Measurements from ENCODE around the gene WDR26. TPM values are rescaled to one million over a fixed set of nuclear protein-coding genes. Genes with fewer than 3 reads are reported as not detected.

WDR26 gene
- total RNA-seq, 1 donor from 2014 or later, result 105 TPM

DNA sequence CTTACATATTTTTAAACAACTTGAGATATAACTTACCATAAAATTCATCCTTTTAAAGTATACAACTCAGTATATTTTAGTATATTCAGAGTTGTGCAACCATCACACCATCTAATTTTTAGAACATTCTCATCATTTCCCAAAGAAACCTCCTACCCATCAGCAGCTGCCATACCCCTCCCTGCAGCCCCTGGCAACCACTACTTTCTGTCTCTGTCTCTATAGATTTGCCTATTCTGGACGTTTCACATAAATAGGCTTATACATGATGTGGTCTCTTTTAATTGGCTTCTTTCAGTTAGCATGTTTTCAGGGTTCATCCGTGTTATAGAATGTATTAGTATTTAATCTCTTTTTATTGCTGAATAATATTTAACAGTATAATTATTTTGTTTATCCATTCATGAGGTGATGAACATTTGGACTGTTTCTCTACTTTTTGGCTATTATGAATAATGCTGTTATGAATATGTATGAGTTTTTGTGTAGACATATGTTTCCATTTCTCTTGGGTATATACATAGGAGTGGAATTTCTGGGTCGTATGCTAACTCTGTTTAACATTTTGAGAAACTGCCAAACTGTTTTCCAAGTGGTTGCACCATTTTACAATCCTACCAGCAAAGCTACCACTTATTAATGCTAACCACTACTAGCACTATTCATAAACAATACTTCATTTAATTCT, 29.5 kb downstream of the WDR26 start:
- no peaks in the 10 kb centered on the region for H3K9me3 Mint-ChIP-seq (ENCODE audit: unreplicated experiment)
- FAIRE-seq (no peak), DNase-seq (ENCODE audit: low read depth) (no peak)
- H3K36me3 ChIP-seq (ENCODE audit: insufficient read depth, low read length), result peaks cover 62% of the 10 kb centered on the region
- peaks cover 27% of the 10 kb centered on the region for H3K79me2 ChIP-seq (ENCODE audit: insufficient read depth, low read length)
- no peak overlapping the region for H3K9ac ChIP-seq (ENCODE audit: low read length)
- H3K27ac Mint-ChIP-seq (ENCODE audit: unreplicated experiment), result no peak overlapping the region
- H3K4me1 ChIP-seq (ENCODE audit: insufficient read depth, low read length), result peaks cover 15% of the 10 kb centered on the region
- no peak overlapping the region for H3K4me3 ChIP-seq (ENCODE audit: insufficient read depth, low read depth, low read length)
- H3K4me1 Mint-ChIP-seq (ENCODE audit: low read depth, unreplicated experiment), result peaks cover 15% of the 10 kb centered on the region
- H3K36me3 Mint-ChIP-seq (ENCODE audit: low read depth, unreplicated experiment), result peaks cover 10% of the 10 kb centered on the region
- no peak overlapping the region for H3K4me2 ChIP-seq (ENCODE audit: low read length)
- no peaks in the 10 kb centered on the region for H3K27me3 Mint-ChIP-seq (ENCODE audit: low read depth, unreplicated experiment)
- no peaks in the 10 kb centered on the region for H3K27me3 ChIP-seq (ENCODE audit: insufficient read depth, low read length)
- no peak overlapping the region for H2AFZ ChIP-seq (ENCODE audit: low read depth, low read length)
- H3K9me3 ChIP-seq (ENCODE audit: insufficient read depth, low read depth, low read length), result no peaks in the 10 kb centered on the region
- H3K4me3 Mint-ChIP-seq (ENCODE audit: unreplicated experiment), result no peak overlapping the region
- H4K20me1 ChIP-seq (ENCODE audit: insufficient read depth, low read length), result peaks cover 52% of the 10 kb centered on the region
- no peak overlapping the region for H3K27ac ChIP-seq (ENCODE audit: low read depth, low read length)
- TF ChIP-seq, protein P1, sequence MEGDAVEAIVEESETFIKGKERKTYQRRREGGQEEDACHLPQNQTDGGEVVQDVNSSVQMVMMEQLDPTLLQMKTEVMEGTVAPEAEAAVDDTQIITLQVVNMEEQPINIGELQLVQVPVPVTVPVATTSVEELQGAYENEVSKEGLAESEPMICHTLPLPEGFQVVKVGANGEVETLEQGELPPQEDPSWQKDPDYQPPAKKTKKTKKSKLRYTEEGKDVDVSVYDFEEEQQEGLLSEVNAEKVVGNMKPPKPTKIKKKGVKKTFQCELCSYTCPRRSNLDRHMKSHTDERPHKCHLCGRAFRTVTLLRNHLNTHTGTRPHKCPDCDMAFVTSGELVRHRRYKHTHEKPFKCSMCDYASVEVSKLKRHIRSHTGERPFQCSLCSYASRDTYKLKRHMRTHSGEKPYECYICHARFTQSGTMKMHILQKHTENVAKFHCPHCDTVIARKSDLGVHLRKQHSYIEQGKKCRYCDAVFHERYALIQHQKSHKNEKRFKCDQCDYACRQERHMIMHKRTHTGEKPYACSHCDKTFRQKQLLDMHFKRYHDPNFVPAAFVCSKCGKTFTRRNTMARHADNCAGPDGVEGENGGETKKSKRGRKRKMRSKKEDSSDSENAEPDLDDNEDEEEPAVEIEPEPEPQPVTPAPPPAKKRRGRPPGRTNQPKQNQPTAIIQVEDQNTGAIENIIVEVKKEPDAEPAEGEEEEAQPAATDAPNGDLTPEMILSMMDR (IDR thresholded peaks at IDR 0.05; ENCODE audit: insufficient read depth, low read depth, low read length), result no peak
- TF ChIP-seq EZH2 (IDR thresholded peaks at IDR 0.05; ENCODE audit: insufficient read depth, low read length), result no peak

DNA sequence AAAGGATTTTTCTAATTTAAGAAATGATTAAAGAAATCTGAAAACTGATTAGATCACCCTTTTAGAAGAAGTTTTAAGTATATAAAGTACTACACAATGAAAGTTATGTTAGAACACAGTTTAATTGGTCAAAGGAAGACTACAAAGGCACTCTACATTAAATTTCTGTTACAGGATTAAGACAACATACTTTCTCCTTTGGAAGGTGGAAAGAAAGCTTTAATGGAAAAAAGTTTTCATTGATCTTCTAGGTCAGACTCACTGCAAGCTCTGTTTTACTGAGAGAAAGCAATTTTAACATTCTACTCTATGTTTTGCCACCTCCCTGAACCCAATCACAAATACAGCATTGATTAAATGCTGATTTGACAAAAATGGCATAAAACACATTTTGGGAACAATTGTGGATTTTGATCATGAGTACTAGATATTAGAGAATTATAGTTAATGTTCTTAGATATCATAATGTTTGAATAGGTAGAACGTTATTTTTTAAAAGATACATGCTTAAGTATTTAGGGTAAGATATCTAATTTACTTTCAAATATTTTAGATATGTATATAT, 32.0 kb downstream of the WDR26 start:
- H3K27ac Mint-ChIP-seq (ENCODE audit: unreplicated experiment), result no peak overlapping the region
- Histone ChIP-seq H3K4me2 (ENCODE audit: low read length) (no peak overlapping the region), H3K4me3 (ENCODE audit: insufficient read depth, low read depth, low read length) (no peak overlapping the region), H4K20me1 (ENCODE audit: insufficient read depth, low read length) (peaks cover 42% of the 10 kb centered on the region), H3K79me2 (ENCODE audit: insufficient read depth, low read length) (peaks cover 18% of the 10 kb centered on the region), H3K4me1 (ENCODE audit: insufficient read depth, low read length) (peaks cover 9% of the 10 kb centered on the region), H3K9ac (ENCODE audit: low read length) (no peak overlapping the region), H3K27me3 (ENCODE audit: insufficient read depth, low read length) (no peaks in the 10 kb centered on the region), H3K36me3 (ENCODE audit: insufficient read depth, low read length) (peaks cover 59% of the 10 kb centered on the region), H3K9me3 (ENCODE audit: insufficient read depth, low read depth, low read length) (no peaks in the 10 kb centered on the region), H2AFZ (ENCODE audit: low read depth, low read length) (no peak overlapping the region), H3K27ac (ENCODE audit: low read depth, low read length) (no peak overlapping the region)
- H3K36me3 Mint-ChIP-seq (ENCODE audit: low read depth, unreplicated experiment), result peaks cover 10% of the 10 kb centered on the region
- H3K9me3 Mint-ChIP-seq (ENCODE audit: unreplicated experiment), result no peaks in the 10 kb centered on the region
- peaks cover 11% of the 10 kb centered on the region for H3K4me1 Mint-ChIP-seq (ENCODE audit: low read depth, unreplicated experiment)
- no peak overlapping the region for H3K4me3 Mint-ChIP-seq (ENCODE audit: unreplicated experiment)
- no peaks in the 10 kb centered on the region for H3K27me3 Mint-ChIP-seq (ENCODE audit: low read depth, unreplicated experiment)
- no peak for DNase-seq (ENCODE audit: low read depth)
- TF ChIP-seq, protein P1 (IDR thresholded peaks at IDR 0.05; ENCODE audit: insufficient read depth, low read depth, low read length), result no peak
- TF ChIP-seq EZH2 (IDR thresholded peaks at IDR 0.05; ENCODE audit: insufficient read depth, low read length), result no peak
- no peak for FAIRE-seq

DNA sequence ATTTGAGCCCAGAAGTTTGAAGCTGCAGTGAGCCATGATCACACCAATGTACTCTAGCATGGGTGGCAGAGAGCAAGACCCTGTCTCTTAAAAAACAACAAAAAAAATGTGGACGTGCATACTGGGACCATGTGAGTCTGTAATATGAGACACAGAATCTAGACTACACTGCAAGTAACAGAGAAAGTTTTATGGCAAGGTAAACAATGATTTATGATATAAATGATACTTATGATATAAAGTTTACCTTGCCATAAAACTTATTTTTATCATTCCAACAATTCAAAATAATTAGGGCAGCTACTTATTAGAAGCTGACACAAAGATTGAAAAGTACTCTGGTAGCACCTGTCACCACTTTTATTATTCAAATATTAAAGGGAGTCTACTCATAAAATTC, 34.7 kb downstream of the WDR26 start:
- H3K9ac ChIP-seq (ENCODE audit: low read length), result no peak overlapping the region
- H3K4me1 ChIP-seq (ENCODE audit: insufficient read depth, low read length), result no peaks in the 10 kb centered on the region
- Mint-ChIP-seq H3K27ac (ENCODE audit: unreplicated experiment) (no peak overlapping the region), H3K4me1 (ENCODE audit: low read depth, unreplicated experiment) (no peaks in the 10 kb centered on the region), H3K9me3 (ENCODE audit: unreplicated experiment) (no peaks in the 10 kb centered on the region), H3K27me3 (ENCODE audit: low read depth, unreplicated experiment) (no peaks in the 10 kb centered on the region), H3K36me3 (ENCODE audit: low read depth, unreplicated experiment) (peaks cover 8% of the 10 kb centered on the region), H3K4me3 (ENCODE audit: unreplicated experiment) (no peak overlapping the region)
- H3K79me2 ChIP-seq (ENCODE audit: insufficient read depth, low read length), result peaks cover 12% of the 10 kb centered on the region
- DNase-seq (ENCODE audit: low read depth) (no peak), FAIRE-seq (no peak)
- no peak overlapping the region for H3K4me3 ChIP-seq (ENCODE audit: insufficient read depth, low read depth, low read length)
- peaks cover 30% of the 10 kb centered on the region for H4K20me1 ChIP-seq (ENCODE audit: insufficient read depth, low read length)
- H3K9me3 ChIP-seq (ENCODE audit: insufficient read depth, low read depth, low read length), result no peaks in the 10 kb centered on the region
- no peak overlapping the region for H3K27ac ChIP-seq (ENCODE audit: low read depth, low read length)
- no peak overlapping the region for H3K4me2 ChIP-seq (ENCODE audit: low read length)
- no peak overlapping the region for H2AFZ ChIP-seq (ENCODE audit: low read depth, low read length)
- H3K27me3 ChIP-seq (ENCODE audit: insufficient read depth, low read length), result no peaks in the 10 kb centered on the region
- peaks cover 60% of the 10 kb centered on the region for H3K36me3 ChIP-seq (ENCODE audit: insufficient read depth, low read length)
- TF ChIP-seq EZH2 (IDR thresholded peaks at IDR 0.05; ENCODE audit: insufficient read depth, low read length), result no peak
- TF ChIP-seq, protein P1 (IDR thresholded peaks at IDR 0.05; ENCODE audit: insufficient read depth, low read depth, low read length), result no peak
